Measurements from ENCODE around the gene HBB.

GRCh38 chr11:5204787-5205186 is 22.1 kb downstream of the HBB start:
- no peak for TF ChIP-seq GLIS1 (tag by site-specific recombination; IDR thresholded peaks at IDR 0.05)
- TF ChIP-seq, protein P1, sequence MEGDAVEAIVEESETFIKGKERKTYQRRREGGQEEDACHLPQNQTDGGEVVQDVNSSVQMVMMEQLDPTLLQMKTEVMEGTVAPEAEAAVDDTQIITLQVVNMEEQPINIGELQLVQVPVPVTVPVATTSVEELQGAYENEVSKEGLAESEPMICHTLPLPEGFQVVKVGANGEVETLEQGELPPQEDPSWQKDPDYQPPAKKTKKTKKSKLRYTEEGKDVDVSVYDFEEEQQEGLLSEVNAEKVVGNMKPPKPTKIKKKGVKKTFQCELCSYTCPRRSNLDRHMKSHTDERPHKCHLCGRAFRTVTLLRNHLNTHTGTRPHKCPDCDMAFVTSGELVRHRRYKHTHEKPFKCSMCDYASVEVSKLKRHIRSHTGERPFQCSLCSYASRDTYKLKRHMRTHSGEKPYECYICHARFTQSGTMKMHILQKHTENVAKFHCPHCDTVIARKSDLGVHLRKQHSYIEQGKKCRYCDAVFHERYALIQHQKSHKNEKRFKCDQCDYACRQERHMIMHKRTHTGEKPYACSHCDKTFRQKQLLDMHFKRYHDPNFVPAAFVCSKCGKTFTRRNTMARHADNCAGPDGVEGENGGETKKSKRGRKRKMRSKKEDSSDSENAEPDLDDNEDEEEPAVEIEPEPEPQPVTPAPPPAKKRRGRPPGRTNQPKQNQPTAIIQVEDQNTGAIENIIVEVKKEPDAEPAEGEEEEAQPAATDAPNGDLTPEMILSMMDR (tag by site-specific recombination; IDR thresholded peaks at IDR 0.05) = no peak
- TF ChIP-seq YY1 (tag by site-specific recombination; IDR thresholded peaks at IDR 0.05) = no peak
- TF ChIP-seq, protein P2, sequence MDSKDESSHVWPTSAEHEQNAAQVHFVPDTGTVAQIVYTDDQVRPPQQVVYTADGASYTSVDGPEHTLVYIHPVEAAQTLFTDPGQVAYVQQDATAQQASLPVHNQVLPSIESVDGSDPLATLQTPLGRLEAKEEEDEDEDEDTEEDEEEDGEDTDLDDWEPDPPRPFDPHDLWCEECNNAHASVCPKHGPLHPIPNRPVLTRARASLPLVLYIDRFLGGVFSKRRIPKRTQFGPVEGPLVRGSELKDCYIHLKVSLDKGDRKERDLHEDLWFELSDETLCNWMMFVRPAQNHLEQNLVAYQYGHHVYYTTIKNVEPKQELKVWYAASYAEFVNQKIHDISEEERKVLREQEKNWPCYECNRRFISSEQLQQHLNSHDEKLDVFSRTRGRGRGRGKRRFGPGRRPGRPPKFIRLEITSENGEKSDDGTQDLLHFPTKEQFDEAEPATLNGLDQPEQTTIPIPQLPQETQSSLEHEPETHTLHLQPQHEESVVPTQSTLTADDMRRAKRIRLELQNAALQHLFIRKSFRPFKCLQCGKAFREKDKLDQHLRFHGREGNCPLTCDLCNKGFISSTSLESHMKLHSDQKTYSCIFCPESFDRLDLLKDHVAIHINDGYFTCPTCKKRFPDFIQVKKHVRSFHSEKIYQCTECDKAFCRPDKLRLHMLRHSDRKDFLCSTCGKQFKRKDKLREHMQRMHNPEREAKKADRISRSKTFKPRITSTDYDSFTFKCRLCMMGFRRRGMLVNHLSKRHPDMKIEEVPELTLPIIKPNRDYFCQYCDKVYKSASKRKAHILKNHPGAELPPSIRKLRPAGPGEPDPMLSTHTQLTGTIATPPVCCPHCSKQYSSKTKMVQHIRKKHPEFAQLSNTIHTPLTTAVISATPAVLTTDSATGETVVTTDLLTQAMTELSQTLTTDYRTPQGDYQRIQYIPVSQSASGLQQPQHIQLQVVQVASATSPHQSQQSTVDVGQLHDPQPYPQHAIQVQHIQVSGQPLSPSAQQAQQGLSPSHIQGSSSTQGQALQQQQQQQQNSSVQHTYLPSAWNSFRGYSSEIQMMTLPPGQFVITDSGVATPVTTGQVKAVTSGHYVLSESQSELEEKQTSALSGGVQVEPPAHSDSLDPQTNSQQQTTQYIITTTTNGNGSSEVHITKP (tag by site-specific recombination; IDR thresholded peaks at IDR 0.05) = no peak
- no peak for TF ChIP-seq ZNF24 (tag by site-specific recombination; IDR thresholded peaks at IDR 0.05)
- TF ChIP-seq, protein P3, sequence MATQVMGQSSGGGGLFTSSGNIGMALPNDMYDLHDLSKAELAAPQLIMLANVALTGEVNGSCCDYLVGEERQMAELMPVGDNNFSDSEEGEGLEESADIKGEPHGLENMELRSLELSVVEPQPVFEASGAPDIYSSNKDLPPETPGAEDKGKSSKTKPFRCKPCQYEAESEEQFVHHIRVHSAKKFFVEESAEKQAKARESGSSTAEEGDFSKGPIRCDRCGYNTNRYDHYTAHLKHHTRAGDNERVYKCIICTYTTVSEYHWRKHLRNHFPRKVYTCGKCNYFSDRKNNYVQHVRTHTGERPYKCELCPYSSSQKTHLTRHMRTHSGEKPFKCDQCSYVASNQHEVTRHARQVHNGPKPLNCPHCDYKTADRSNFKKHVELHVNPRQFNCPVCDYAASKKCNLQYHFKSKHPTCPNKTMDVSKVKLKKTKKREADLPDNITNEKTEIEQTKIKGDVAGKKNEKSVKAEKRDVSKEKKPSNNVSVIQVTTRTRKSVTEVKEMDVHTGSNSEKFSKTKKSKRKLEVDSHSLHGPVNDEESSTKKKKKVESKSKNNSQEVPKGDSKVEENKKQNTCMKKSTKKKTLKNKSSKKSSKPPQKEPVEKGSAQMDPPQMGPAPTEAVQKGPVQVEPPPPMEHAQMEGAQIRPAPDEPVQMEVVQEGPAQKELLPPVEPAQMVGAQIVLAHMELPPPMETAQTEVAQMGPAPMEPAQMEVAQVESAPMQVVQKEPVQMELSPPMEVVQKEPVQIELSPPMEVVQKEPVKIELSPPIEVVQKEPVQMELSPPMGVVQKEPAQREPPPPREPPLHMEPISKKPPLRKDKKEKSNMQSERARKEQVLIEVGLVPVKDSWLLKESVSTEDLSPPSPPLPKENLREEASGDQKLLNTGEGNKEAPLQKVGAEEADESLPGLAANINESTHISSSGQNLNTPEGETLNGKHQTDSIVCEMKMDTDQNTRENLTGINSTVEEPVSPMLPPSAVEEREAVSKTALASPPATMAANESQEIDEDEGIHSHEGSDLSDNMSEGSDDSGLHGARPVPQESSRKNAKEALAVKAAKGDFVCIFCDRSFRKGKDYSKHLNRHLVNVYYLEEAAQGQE (tag by site-specific recombination; IDR thresholded peaks at IDR 0.05) = no peak
- TF ChIP-seq ZBTB17 (tag by site-specific recombination; IDR thresholded peaks at IDR 0.05) = no peak
- TF ChIP-seq GLI4 (tag by site-specific recombination; IDR thresholded peaks at IDR 0.05) = no peak
- TF ChIP-seq, protein P4, sequence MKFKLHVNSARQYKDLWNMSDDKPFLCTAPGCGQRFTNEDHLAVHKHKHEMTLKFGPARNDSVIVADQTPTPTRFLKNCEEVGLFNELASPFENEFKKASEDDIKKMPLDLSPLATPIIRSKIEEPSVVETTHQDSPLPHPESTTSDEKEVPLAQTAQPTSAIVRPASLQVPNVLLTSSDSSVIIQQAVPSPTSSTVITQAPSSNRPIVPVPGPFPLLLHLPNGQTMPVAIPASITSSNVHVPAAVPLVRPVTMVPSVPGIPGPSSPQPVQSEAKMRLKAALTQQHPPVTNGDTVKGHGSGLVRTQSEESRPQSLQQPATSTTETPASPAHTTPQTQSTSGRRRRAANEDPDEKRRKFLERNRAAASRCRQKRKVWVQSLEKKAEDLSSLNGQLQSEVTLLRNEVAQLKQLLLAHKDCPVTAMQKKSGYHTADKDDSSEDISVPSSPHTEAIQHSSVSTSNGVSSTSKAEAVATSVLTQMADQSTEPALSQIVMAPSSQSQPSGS (tag by site-specific recombination; IDR thresholded peaks at IDR 0.05; ENCODE audit: low read depth) = no peak
- no peak for TF ChIP-seq ZNF514 (tag by site-specific recombination; IDR thresholded peaks at IDR 0.05)
- TF ChIP-seq ZFP69B (tag by site-specific recombination; IDR thresholded peaks at IDR 0.05) = no peak
- TF ChIP-seq MZF1 (tag by site-specific recombination; IDR thresholded peaks at IDR 0.05; ENCODE audit: borderline replicate concordance) = no peak
- TF ChIP-seq ZNF274 (IDR thresholded peaks at IDR 0.05; ENCODE audit: low read length) = no peak
- no peak for TF ChIP-seq ZNF274 (tag by site-specific recombination; IDR thresholded peaks at IDR 0.05; ENCODE audit: borderline replicate concordance)
